Adipose tissue (tissue), 3 donors: ENCODE data around the gene MRPL36. TPM values are rescaled to one million over a fixed set of nuclear protein-coding genes. Genes with fewer than 3 reads are reported as not detected.
"Not testable (repeated sequence)": the region's sequence is repeated elsewhere in the genome, so short reads cannot be mapped to it uniquely, and the experiment has no call there.

ENCODE experiments used
- H3K27ac ChIP-seq: one replicate; pipeline ENCODE4 v1.5.1; 2013; ENCODE audit warnings: low read depth, low read length
- WGBS, 3 donors: extraction: QIAGEN DNeasy Blood & Tissue Kit; methylation state at CpG; one replicate each; pipeline ENCODE4 v1.1.7; 2013; 5-methylcytosine and 5-hydroxymethylcytosine counted together
- polyA plus RNA-seq, 3 donors: library from polyadenylated mRNA; stranded (reverse); fragments of 200-250 nt; gene quantifications; one replicate each; pipeline ENCODE4 v1.2.3, GENCODE V29; 2013
- donor health status: healthy with polysubstance abuse.
- donor health status: Bipolar disorder and iron deficiency.
- donor health status: healthy.

Gene MRPL36
- polyA plus RNA-seq, result 10 to 100 TPM; 48.5 to 92.3 (median 71.8) TPM

DNA sequence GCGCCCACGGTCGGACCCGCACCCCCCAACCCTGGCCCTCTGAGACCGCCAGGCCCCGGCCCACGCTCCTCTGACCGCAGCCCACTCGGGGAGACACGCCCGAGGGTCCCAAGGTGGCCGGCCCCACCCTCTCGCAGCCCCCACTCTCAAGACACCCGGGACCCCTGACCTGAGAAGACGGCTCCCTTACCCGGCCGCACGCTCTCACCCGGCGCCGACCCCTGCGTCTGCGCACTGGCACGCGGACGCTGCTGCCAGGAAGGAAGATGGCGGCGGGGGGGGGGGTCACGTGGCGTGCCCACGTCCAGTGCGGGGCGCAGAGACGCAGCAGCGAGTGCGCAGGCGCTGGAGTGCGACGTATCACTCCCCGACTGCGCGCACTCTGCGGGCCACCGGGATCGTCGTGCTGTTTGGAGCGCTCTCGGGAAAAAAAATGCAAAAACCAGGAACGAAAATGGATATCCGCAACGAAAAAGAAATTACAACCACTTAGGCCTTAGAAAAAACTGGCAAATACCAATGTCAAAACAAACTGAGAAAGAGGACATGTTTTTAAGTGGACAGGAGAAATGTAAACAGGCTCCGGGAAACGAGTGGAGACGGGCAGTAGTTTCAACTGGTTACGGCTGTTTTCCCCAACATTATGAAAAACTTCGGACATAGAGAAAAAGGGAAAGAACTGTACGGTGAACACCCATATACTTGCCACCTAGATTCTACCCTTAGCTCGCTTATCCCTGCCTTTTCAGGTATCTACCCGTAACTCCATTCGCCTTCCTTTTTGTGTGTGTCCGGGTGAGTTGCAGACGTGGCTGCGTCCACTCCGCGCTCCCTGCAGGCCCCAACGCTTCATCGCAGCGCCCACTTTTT, at the start of gene MRPL36:
MRPL36 (minus strand) TSS at position 236 of the 870 bp plus-strand sequence. CDS start 902 bp downstream, outside the sequence.
- 1 to 2% (median 1%) methylated on average over 63 to 68 of the region's 68 CpGs for WGBS, 3 donors
- peak within 1 kb of the TSS; percentile 81 for H3K27ac ChIP-seq

DNA sequence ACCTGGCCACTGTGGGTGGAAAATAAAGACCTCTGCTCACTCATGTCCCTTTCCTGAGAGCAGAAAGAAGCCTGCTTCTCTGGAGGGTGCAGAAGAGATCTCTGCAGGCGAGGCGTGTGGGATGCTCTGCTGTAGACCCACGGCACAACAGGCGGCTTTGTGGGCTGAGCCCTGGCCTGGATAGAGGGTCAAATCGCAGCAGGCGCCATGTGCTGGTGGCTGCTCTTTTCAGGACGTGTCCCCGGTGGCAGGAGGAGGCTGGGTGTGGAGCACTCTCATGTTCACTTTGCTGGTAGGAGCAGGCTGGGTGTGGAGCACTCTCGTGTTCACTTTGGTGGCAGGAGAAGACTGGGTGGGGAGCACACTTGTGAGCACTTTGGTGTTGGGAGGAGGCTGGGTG, 48.0 kb upstream of the MRPL36 start:
- no peak overlapping the region for H3K27ac ChIP-seq
- 70 to 77% (median 74%) methylated on average over 9 of the region's 9 CpGs for WGBS, 3 donors

DNA sequence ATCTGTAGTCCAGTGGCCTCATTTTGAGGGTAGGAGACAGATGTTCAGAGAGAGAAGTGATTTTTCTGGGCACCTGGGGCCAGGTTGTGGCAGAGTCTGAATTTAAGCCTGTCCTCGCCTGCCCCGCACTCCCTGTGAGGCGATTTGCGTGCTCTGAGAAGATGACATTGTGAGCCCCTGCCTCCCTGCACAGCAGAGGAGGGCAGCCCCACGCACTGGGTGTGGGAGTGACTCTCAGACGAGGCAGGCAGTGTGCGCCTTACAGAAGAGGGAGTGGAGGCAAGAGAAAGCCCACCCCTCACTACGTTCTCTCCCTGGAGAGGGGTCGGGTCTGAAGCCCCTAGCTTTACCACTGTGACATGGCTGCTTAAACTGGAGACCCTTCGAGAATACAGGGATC, 47.4 kb upstream of the MRPL36 start:
- H3K27ac ChIP-seq, result no peak overlapping the region
- 63 to 73% (median 66%) methylated on average over 10 of the region's 10 CpGs for WGBS, 3 donors

DNA sequence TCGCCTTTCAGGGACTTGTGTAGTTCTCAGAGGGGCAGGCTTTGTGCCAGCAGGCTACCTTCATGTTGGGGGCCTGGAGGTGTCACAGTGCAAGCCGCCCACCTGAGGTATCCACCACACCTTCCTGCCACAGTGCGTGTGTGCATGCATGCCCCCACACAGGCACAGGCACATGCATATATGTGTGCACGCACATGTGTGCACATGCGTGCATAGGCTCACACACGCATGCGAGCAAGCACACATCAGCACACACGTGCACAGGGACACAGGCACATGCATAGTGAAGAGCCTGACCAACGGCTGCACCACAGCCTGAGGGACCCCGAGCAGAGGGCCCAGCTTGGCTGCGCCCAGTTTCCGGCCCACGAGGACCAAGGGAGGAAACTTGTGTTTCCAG, 46.9 kb upstream of the MRPL36 start:
- 82 to 87% (median 87%) methylated on average over 13 of the region's 13 CpGs for WGBS, 3 donors
- H3K27ac ChIP-seq, result no peak overlapping the region

DNA sequence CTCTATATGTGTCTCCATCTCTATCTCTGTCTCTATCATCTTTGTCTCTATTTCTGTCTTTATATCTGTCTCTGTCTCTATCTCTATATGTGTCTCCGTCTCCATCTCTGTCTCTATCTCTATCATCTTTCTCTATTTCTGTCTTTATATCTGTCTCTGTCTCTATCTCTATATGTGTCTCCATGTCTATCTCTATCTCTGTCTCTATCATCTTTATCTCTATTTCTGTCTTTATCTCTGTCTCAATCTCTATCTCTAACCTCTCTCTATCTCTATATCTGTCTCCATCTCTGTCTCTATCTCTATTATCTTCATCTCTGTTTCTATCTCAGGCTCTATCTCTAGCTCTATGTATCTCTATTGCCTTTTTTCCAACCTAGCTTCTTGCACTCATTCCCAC, 46.1 kb upstream of the MRPL36 start:
- H3K27ac ChIP-seq, result no peak overlapping the region
- WGBS, 3 donors, result 84 to 96% (median 91%) methylated on average over 1 of the region's 1 CpG

DNA sequence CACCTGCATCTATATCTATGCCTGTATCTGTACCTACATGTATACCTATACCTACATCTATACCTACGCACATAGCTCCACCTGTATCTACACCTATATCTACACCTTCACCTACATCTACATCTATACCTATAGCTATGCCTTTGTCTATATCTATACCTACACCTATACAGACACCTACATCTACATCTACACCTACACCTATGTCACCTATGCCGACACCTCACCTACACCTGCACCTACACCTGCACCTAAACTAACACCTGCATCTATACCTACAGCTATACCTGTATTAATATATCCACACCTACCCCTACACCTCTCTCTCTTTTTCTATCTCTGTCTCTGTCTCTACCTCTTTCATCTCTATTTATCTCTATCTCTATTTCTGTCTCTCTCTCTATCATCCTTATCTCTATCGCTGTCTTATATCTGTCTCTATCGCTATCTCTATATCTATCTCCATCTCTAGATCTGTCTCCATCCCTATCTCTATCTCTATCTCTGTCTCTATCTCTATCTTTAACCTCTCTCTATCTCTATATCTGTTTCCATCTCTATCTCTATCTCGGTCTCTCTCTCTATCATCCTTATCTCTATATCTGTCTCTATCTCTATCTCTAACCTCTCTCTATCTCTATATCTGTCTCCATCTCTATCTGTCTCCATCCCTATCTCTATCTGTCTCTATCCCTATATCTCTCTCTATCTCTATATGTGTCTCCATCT, 45.2 kb upstream of the MRPL36 start:
- H3K27ac ChIP-seq, result no peak overlapping the region
- WGBS, 3 donors, result 91 to 99% (median 97%) methylated on average over 5 of the region's 5 CpGs

DNA sequence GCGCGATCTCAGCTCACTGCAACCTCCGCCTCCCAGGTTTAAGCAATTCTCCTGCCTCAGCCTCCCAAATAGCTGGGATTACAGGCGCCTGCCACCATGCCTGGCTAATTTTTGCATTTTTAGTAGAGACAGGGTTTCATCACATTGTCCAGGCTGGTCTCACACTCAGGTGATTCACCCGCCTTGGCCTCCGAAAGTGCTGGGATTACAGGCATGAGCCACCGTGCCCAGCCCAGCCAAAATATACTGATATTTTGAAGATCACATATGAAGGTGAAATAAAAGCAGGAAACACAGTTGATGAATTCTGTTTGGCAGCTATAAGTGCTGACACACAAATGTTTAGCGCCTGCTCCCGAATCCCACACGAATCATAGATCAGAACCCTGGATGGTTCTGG, 44.1 kb upstream of the MRPL36 start:
- H3K27ac ChIP-seq, result not testable (repeated sequence)
- WGBS, 3 donors, result 83 to 86% (median 84%) methylated on average over 10 of the region's 10 CpGs

DNA sequence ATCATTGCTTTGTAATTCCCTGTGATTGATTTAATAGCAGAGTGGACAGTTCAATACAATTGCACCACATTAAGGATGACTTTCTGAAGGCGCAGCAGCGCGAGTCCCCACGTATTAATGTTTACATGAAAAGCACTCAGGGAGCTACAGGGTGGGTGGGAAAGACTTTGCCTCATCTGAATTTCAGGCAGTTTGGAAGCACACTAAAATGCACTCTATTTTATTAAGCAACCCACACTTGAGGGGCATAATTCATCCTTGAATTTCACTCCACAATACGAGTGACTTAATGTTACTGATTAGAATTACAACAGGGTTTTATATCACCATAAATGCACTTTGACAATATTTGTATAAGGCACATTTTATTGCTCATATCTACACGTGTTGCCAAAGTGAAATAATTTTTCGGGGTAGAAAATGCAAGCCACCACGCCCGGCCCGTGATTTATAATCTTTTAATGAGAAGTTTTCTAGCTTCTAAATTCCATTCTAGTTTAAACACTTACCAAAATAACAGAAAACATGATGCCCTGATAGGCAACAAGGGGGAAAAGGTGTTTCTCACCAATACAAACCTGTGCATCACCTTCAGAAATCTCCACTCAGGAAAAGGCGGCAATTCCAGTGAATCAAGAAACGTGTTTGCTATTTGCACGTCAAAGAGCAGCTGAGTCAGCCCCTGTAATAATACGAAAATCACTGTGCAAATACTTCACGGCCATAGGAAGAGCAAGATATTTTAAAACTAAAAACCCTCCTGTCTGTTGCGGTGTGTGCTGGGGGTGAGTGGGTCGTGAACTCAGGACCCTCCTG, 42.6 kb upstream of the MRPL36 start:
- 41 to 60% (median 57%) methylated on average over 17 of the region's 17 CpGs for WGBS, 3 donors
- no peak overlapping the region for H3K27ac ChIP-seq

DNA sequence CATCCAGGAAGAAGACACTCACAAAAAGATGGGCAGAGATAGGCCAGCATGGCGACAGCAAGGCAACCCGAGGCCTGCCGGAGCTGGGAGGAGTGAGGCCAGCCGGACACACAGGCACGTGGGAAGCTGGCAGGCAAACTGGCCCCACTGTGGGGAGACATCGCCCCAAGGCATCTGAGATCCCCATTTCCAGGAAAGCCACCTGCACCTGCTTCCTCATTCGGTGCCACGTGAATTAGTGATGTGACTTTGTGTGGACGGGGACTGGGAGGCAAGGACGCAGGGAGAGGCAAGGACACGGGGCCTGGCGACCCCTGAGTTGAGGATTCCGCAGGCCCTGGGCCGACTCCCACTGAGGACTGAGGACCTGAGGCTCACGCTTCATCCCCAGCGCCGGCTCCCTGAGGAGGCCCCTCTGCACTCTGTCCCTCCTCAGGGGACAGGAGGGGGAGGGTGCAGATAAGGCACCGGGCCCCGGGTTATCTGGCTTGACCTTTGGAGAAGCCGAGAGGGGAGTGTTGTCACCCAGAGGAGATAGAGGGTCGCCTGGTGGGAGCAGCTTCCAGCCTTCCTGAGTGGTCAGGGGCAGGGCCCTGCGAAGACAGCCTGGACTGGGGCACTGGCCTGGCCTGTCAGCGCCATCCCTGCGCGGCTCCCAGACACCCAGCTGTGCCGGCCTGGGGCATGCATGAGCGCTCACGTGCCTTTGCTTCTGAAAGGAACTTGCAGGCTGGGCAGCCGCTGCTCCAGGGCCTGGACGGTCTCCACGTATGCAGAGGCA, 41.3 kb upstream of the MRPL36 start:
- WGBS, 3 donors, result 49 to 52% (median 50%) methylated on average over 31 of the region's 31 CpGs
- H3K27ac ChIP-seq, result no peak overlapping the region

DNA sequence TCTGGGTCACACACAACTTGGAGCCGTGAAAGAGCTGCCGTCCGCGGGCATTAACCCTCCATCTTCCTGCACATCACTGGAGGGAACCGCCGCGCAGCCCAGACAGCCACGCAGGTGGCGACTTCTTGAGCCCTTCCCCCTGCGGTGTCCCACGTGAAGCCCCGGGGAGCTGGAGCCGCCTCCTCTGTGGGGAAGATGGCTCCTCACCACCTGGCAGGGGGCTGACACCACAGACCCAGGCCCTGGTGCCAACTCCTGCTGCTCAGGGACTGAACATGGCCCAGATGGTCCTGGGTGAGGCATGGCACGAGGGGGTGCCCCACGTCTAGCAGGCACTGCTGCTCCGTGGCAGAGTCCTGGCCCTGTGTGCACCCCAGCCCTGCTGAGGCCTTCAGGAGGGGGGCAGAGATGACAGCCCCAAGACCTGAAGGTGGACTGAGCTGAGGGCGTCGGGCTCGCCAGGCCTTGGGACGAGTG, 40.5 kb upstream of the MRPL36 start:
- 81 to 83% (median 82%) methylated on average over 20 of the region's 20 CpGs for WGBS, 3 donors

DNA sequence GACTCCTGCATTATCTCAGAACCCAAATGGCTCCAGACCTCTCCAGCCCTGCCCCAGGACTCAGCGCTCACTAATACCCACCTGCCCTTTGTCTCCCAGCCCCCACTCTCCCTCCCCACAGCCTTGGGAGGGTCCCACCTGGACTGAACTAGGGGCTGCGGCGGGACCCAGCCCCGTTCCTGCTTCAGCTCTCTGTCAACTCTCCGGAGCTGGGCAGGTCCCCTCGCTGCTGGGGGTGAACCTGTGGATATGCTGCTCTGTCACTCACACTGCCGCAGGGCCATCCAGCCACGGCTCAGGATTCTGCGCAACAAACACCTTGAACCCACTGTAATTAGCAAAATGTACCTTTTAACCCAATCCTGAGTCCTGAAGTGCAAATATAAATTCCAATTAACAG, 38.4 kb upstream of the MRPL36 start:
- 80 to 85% (median 82%) methylated on average over 9 of the region's 9 CpGs for WGBS, 3 donors
- H3K27ac ChIP-seq, result no peak overlapping the region

More for the DNA sequence above, 40.5 kb upstream of the MRPL36 start:
- no peak overlapping the region for H3K27ac ChIP-seq

DNA sequence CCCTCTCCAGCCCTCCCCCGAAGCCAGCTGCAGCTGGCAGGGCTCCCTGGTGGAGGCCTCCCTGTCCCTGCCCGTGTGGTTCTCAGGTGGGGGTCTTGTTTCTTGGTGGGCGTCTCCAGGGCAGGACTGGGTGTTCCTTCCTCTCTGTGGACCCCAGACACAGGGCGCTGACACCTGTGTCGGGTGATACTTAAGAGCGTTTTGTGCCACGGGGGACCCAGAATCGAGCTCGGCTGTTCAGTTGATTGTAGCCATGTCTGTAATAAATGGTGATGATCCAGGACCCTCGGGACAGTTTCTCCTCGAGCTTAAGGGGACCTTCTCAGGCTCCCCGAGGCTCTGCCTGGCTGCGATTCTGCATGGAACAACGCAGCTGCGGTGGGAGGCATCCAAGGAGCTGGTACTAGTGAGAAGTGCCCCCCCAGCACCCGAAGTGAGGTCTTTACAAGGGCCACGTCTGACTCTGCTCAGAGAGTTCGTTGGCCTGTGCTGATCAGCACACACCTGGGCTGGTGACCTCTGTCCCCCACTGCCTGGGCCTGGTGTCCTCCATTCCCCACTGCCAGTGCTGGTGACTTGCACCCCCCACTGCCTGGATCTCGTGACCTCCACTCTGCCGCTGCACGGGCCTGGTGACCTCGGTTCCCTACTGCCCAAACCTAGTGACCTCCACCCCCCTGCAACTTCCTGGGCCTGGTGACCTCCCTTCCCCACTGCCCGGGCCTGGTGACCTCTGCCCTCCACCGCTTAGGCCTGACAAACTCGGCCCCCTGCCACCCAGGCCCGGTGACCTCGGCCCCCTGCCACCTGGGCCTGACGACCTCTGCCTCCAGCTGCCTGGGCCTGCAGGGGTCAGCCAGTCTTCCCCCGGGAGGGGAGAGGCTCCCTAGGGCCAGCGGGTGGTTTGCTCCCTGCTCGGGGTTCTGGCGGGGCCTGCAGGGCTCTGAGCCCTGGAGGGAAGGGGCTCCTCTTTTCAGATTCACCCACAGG, 37.5 kb upstream of the MRPL36 start:
- H3K27ac ChIP-seq, result no peak overlapping the region
- WGBS, 3 donors, result 67 to 83% (median 73%) methylated on average over 32 of the region's 32 CpGs

DNA sequence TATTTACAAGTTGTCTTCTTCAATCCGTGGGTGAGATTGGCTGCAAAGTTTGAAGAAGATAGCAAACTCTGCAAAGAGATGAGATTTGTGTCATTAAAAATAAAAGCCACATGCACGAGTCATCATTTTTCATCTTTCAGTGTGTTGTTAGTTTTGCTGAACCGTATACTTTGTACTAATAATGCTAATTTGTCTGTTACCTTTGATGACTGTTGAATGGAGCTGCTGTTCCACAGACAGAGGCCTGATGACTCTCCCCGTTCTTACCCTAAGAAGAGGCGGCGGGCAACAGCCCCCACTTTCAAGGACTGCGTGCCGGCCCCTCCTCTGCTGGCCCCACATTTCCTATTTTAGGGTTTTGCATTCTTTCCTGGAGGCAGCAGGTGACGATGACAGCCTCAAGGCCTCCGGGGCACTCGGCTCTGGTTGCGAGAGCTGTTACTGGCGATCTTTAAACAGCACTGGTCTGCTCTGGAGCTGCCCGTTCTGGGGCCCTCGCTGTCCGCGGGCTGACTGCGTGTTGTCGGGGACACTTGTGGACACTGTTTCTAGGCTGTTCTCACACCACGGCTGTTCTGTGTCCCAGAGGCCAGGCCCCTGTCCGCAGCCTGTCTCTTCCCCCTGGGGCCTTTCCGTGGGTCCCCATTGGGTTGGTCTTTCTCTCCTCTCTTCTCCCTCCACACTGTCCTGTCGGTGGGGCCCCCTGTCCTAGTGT, 36.7 kb upstream of the MRPL36 start:
- WGBS, 3 donors, result 31 to 69% (median 67%) methylated on average over 23 of the region's 23 CpGs
- H3K27ac ChIP-seq, result no peak overlapping the region

DNA sequence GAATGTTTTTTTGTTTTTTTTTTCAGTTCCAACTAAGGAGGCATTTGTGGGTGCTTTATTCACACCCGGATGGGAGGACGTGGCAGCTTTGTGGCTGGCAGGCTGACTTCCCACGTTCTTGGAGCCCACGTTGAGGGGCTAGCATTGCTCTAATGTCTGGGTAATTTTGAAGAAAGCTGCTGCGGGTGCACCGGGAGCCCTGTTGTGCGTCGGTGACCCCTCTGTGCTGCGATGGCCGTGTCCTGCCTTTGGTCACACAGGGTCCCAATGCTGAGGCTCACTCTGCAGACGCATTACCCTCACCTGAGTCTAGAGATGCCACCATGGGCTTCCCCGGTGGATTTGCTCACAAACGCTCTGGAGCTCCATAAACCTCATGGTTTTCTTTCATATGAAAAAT, 35.8 kb upstream of the MRPL36 start:
- no peak overlapping the region for H3K27ac ChIP-seq
- 79 to 87% (median 79%) methylated on average over 13 of the region's 13 CpGs for WGBS, 3 donors

DNA sequence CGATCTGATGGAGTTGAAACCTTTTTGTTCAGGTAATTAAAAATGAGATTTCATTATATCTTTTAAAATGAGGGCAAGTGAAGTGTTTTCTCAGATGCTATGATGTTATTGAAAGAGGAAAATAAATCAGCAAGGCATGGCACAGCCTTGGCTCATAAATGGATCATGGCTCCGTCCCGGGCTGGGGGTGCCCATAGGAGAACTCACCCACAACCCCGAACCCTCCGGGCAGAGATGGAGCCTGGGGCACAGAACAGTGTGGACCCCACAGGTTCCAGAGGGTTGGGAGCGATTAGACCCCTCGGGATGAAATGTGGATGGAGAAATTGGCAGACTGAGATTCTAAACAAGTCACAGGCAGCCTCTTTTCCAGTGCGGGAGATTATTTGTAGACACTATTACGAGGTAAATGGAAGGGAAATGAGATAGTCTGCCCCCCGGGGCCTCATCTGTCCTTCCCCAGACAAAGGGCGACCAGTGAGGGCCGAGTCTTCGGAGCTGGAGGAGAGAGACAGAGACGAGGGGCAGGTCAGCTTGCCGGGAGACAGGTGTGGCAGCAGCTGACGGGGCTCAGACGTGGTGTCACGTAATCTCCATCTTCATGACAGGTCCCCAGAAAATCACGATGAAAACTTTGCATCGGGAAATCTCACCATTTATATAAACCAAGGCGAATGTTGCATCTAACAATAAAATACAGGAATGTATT, 35.2 kb upstream of the MRPL36 start:
- 57 to 69% (median 61%) methylated on average over 21 of the region's 21 CpGs for WGBS, 3 donors
- H3K27ac ChIP-seq, result no peak overlapping the region
